Right ventricle myocardium inferior (tissue), 1 donor: ENCODE measurements around the gene LYST. TPM values are rescaled to one million over a fixed set of nuclear protein-coding genes. Genes with fewer than 3 reads are reported as not detected.
"Not testable (repeated sequence)": the region's sequence is repeated elsewhere in the genome, so short reads cannot be mapped to it uniquely, and the experiment has no call there.

Experiments
- ATAC-seq: fragments of 200-7000 bp; cut with Tn5 transposase; one replicate; pipeline ENCODE4 v1.9.1; 2020; ENCODE audit warnings: mild to moderate bottlenecking, moderate library complexity
- DNase-seq: peaks from one replicate; pipeline ENCODE4 v3.0.0; 2021; ENCODE audit errors: missing footprints
- intact Hi-C: fragments of 100-400 bp; cut with DNase I; formaldehyde crosslinking; loops from one replicate; pipeline ENCODE4 v1.11.0; 2022
- total RNA-seq: library from RNA; stranded (reverse); fragmentation: NEBNext Ultra II Directional; extraction: Animal tissue kit (Norgen Biotek cat#: 25700); gene quantifications from one replicate; pipeline ENCODE4 v1.2.1, GENCODE V29; 2021
- donor health status: DM: no; HTN: yes; CAD: no; lungs with severe emphysema.

LYST gene
- total RNA-seq, 1 donor from 2014 or later = 10.6 TPM

- DNase-seq = no peak
- no peak for ATAC-seq
- intact Hi-C loops = no loop called here
Measured at GRCh38 chr1:235791532-235792060, 75.1 kb downstream of the LYST start.

GRCh38 chr1:235790123-235790522 is 76.6 kb downstream of the LYST start:
- ATAC-seq (no peak), DNase-seq (no peak)
- intact Hi-C loops = no loop called here

- ATAC-seq, intact Hi-C loops: not testable (repeated sequence)
Measured at GRCh38 chr1:235786227-235786898, 80.3 kb downstream of the LYST start.

GRCh38 chr1:235784950-235785349 is 81.8 kb downstream of the LYST start:
- DNase-seq = no peak
- intact Hi-C loops = no loop called here
- ATAC-seq = no peak

More at GRCh38 chr1:235786227-235786898, 80.3 kb downstream of the LYST start:
- DNase-seq = not testable (repeated sequence)

- ATAC-seq (no peak), DNase-seq (no peak)
- intact Hi-C loops = loop anchor here (1.0 kb wide), 1 partner anchor 270 kb away; no protein-coding TSS in a partner anchor
Measured at GRCh38 chr1:235783148-235783776, 83.4 kb downstream of the LYST start.

- ATAC-seq (no peak), DNase-seq (no peak)
- intact Hi-C loops = no loop called here
Measured at GRCh38 chr1:235782601-235783000, 84.1 kb downstream of the LYST start.

- no peak for DNase-seq
- ATAC-seq = no peak
- intact Hi-C loops = no loop called here
Measured at GRCh38 chr1:235781807-235782206, 84.9 kb downstream of the LYST start.

GRCh38 chr1:235779770-235780169 is 86.9 kb downstream of the LYST start:
- intact Hi-C loops = no loop called here
- no peak for DNase-seq
- ATAC-seq = no peak

GRCh38 chr1:235776396-235776795 is 90.3 kb downstream of the LYST start:
- DNase-seq (no peak), ATAC-seq (no peak)
- intact Hi-C loops = no loop called here

- intact Hi-C loops = no loop called here
- DNase-seq (no peak), ATAC-seq (no peak)
Measured at GRCh38 chr1:235775246-235775860, 91.4 kb downstream of the LYST start.

- intact Hi-C loops = no loop called here
- DNase-seq (no peak), ATAC-seq (no peak)
Measured at GRCh38 chr1:235767795-235768194, 98.9 kb downstream of the LYST start.

GRCh38 chr1:235766794-235767285 is 99.9 kb downstream of the LYST start:
- no peak for ATAC-seq
- intact Hi-C loops = no loop called here
- no peak for DNase-seq

GRCh38 chr1:235763962-235764361 is 102.7 kb downstream of the LYST start:
- ATAC-seq = no peak
- intact Hi-C loops = no loop called here
- no peak for DNase-seq

- ATAC-seq (no peak), DNase-seq (no peak)
- intact Hi-C loops = no loop called here
Measured at GRCh38 chr1:235759336-235759735, 107.4 kb downstream of the LYST start.

GRCh38 chr1:235758931-235759330 is 107.8 kb downstream of the LYST start:
- no peak for DNase-seq
- ATAC-seq = no peak
- intact Hi-C loops = no loop called here

- DNase-seq (no peak), ATAC-seq (no peak)
- intact Hi-C loops = no loop called here
Measured at GRCh38 chr1:235757587-235758096, 109.1 kb downstream of the LYST start.

GRCh38 chr1:235754186-235754585 is 112.5 kb downstream of the LYST start:
- ATAC-seq, DNase-seq, intact Hi-C loops: not testable (repeated sequence)

- intact Hi-C loops = no loop called here
- DNase-seq (no peak), ATAC-seq (no peak)
Measured at GRCh38 chr1:235749755-235750300, 116.9 kb downstream of the LYST start.

GRCh38 chr1:235748747-235749146 is 118.0 kb downstream of the LYST start:
- DNase-seq (no peak), ATAC-seq (no peak)
- intact Hi-C loops = no loop called here
